Nephron (organoid): ENCODE data around the gene PROSER3.

Experiments used
- H3K27ac Mint-ChIP-seq, 3 experiments: 2 replicates each; pipeline ENCODE4 v1.8.0; 2020; ENCODE audit warnings: mixed read lengths in 3 of 3, mild to moderate bottlenecking in 2 of 3, moderate library complexity in 1 of 3
- H3K27me3 Mint-ChIP-seq: 2 replicates; pipeline ENCODE4 v1.8.0; 2021; ENCODE audit warnings: low read depth, mild to moderate bottlenecking, moderate library complexity, mixed read lengths
- H3K36me3 Mint-ChIP-seq: 2 replicates; pipeline ENCODE4 v1.8.0; 2020; ENCODE audit warnings: low read depth, mixed read lengths
- H3K4me1 Mint-ChIP-seq: 2 replicates; pipeline ENCODE4 v1.8.0; 2020; ENCODE audit warnings: mixed read lengths
- H3K4me3 Mint-ChIP-seq, 3 experiments: 2 replicates each; pipeline ENCODE4 v1.8.0; 2020; ENCODE audit warnings: mild to moderate bottlenecking in 3 of 3, mixed read lengths in 3 of 3, moderate library complexity in 2 of 3
- H3K9me3 Mint-ChIP-seq: 2 replicates; pipeline ENCODE4 v1.8.0; 2020; ENCODE audit warnings: mixed read lengths
- TF ChIP-seq, protein P1 (sequence below), 3 experiments: fragments of 200-600 bp; sonication (generic); IDR thresholded peaks; one replicate each; pipeline ENCODE4 v1.5.0; 2021; ENCODE audit warnings: antibody characterized with exemption in 3 of 3; ENCODE audit not compliant: unreplicated experiment in 3 of 3

Gene PROSER3

DNA sequence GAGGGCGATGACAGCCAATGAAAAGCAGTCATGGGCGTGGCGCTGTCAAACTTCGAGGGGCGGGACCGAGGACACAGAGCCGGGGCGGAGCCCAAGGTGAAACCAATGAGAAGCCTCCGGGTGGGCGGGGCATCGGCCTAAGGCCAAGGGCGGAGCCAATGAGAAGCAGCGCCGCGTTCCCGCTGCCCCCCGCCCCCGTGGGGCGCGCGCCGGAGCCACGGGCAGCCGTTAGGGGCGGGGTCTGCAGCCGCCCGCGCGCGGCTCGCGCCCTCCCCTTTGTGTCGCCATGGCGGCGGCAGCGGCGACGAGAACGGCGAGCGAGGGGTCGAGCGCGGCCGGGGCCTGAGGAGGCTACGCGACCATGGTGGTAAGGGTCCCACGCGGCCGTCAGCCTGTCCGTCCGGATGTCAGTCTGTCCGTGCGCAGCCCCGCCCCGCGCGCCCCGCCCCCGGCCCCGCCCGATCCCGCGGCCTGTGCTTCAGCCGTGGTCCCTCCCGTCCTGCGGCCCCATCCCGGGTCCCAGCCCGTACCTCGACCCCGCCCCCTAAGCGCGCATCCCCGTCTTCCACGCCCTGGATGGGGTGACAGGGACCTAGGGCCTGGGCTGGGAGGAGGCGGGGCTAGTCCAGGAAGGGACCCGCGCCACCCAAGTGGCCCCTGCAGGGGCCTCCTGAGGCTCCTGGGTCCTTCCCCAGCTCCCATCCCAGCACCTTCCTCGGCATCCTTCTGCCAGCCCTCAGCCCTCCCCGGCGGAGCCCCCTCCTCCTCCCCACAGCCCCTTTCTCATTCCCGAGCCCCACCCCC lies 17.5 kb downstream of the PROSER3 start, which contains the start of gene ARHGAP33:
ARHGAP33 (plus strand) TSS at position 267 of the 804 bp plus-strand sequence; CDS start at position 362, 95 bp downstream.
- H3K36me3 Mint-ChIP-seq = peaks cover 12% of the 10 kb centered on the region
- TF ChIP-seq, protein P1, sequence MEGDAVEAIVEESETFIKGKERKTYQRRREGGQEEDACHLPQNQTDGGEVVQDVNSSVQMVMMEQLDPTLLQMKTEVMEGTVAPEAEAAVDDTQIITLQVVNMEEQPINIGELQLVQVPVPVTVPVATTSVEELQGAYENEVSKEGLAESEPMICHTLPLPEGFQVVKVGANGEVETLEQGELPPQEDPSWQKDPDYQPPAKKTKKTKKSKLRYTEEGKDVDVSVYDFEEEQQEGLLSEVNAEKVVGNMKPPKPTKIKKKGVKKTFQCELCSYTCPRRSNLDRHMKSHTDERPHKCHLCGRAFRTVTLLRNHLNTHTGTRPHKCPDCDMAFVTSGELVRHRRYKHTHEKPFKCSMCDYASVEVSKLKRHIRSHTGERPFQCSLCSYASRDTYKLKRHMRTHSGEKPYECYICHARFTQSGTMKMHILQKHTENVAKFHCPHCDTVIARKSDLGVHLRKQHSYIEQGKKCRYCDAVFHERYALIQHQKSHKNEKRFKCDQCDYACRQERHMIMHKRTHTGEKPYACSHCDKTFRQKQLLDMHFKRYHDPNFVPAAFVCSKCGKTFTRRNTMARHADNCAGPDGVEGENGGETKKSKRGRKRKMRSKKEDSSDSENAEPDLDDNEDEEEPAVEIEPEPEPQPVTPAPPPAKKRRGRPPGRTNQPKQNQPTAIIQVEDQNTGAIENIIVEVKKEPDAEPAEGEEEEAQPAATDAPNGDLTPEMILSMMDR (IDR thresholded peaks at IDR 0.05; ENCODE audit: unreplicated experiment in 3 of 3) = no peak
- H3K9me3 Mint-ChIP-seq = no peaks in the 10 kb centered on the region
- H3K27me3 Mint-ChIP-seq = no peaks in the 10 kb centered on the region
- peak within 1 kb of the TSS; percentile 43 to 62 (median 48) for H3K27ac Mint-ChIP-seq
- H3K4me3 Mint-ChIP-seq = peak within 1 kb of the TSS; percentile 89 to 94 (median 92)
- peaks cover 27% of the 10 kb centered on the region for H3K4me1 Mint-ChIP-seq

DNA sequence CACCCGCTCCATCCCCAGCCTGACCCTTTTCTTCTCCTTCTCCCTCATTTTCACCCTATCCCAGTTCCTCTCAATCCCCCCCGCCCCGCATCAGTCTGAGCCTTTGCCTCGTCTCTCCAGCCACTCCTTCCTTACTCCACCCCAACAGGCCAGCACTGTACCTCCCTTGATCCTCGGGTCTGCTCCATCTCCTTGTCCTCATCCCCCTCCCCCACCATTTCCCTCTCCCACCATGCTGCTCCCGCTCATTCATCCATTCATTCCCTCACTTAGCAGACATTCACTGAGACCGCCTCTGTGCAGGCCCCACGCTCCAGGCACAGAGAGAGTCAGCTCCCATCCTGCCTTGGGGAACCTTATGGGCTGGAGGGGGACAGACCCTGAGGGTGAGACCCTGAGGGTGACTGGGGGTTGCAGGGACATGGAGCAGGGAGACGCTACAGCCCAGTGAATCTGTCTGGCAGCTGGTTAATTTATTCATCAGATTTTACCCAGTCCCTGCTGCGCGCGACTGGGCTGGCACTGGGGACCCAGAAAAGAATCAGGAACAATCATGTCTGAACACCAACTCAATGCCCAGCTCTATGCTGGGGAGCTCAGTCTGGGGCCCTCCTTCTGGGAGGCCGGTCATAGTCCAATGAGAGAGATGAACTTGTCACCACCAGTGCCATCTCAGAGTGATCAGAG lies 18.3 kb downstream of the PROSER3 start:
- no peaks in the 10 kb centered on the region for H3K27me3 Mint-ChIP-seq
- H3K4me1 Mint-ChIP-seq = peaks cover 27% of the 10 kb centered on the region
- H3K4me3 Mint-ChIP-seq = peak overlapping the region; percentile 78 to 90 (median 89)
- H3K27ac Mint-ChIP-seq = peak overlapping the region; percentile 43 to 62 (median 48)
- peaks cover 13% of the 10 kb centered on the region for H3K36me3 Mint-ChIP-seq
- no peaks in the 10 kb centered on the region for H3K9me3 Mint-ChIP-seq
- TF ChIP-seq, protein P1 (IDR thresholded peaks at IDR 0.05; ENCODE audit: unreplicated experiment in 3 of 3) = no peak

DNA sequence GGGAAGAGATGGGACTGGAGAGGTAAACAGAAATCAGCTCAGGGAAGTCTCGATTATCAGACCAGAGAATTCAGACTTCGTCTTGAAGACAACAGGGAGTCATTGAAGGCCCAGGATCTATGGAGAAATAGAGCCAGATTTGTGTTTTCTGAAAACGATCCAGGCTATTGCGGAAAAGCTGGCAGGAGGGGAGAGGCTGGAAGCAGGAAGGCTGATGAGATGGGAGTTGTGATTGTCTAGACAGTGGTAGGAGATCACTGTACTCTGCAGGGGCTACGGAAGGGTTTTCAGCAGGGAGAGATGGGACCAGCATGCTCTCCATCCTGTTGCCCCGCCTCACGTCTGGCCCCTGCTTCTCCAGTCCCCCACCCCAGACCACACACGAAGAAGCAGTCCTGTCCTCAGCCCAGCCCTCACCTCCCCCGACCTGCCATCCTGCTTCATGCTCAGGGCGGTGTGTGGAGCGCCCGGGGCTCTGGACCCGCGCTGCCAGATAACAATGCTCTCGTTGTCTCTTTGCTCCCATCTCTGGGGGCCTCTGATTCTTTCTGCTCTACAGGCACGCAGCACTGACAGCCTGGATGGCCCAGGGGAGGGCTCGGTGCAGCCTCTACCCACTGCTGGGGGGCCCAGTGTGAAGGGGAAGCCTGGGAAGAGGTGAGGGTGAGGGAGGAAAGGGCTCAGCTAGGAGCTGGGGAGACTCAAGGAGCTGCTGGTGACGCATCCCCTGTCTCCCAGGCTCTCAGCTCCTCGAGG lies 19.3 kb downstream of the PROSER3 start:
- TF ChIP-seq, protein P1 (IDR thresholded peaks at IDR 0.05; ENCODE audit: unreplicated experiment in 3 of 3) = no peak
- Mint-ChIP-seq H3K4me1 (peaks cover 27% of the 10 kb centered on the region), H3K4me3 (peak overlapping the region; percentile 78 to 90 (median 89)), H3K9me3 (no peaks in the 10 kb centered on the region), H3K27me3 (no peaks in the 10 kb centered on the region), H3K27ac (peak overlapping the region; percentile 20 to 48 (median 28)), H3K36me3 (peaks cover 19% of the 10 kb centered on the region)

DNA sequence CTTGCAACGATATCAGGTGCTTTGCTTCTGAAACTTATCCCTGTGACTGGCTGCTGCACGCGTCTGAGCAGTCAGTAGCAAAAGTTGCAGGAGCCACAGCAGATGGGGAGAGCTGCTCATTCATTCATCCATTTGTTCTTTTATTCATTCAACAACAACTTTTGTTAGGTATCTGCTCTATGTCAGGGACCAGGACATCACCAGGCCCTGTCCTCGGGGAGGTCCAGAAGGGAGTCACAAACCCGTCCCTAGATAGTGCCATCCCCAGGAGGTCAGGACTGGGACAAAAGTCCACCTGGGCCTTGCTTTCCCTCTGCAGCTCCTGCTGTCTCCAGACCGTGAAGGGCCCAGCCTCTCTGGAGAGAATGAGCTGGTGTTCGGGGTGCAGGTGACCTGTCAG lies 20.0 kb downstream of the PROSER3 start:
- Mint-ChIP-seq H3K36me3 (peaks cover 24% of the 10 kb centered on the region), H3K27ac (peak overlapping the region in 1 of 3 experiments; percentile 48), H3K4me1 (peaks cover 27% of the 10 kb centered on the region), H3K9me3 (no peaks in the 10 kb centered on the region), H3K27me3 (peaks cover 2% of the 10 kb centered on the region), H3K4me3 (peak overlapping the region; percentile 78 to 90 (median 89))
- TF ChIP-seq, protein P1 (IDR thresholded peaks at IDR 0.05; ENCODE audit: unreplicated experiment in 3 of 3) = no peak

DNA sequence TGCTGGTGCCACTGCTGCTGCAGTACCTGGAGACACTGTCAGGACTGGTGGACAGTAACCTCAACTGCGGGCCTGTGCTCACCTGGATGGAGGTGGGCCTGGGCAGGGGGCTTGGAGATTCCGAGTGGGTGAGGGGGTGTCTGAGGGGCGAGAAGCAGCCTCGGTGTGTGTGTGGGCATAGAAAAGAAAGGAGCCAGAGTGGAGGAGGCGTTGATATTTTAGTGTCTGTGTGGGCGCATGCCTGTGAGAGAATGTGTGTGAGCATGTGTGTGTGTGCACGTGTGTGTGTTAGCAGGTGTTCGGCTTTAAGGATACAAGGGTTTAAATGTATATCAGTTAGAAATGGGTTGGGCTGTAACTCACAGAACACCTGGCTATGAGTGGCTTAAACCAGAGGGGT lies 21.1 kb downstream of the PROSER3 start:
- H3K4me1 Mint-ChIP-seq = peaks cover 27% of the 10 kb centered on the region
- H3K9me3 Mint-ChIP-seq = no peaks in the 10 kb centered on the region
- H3K36me3 Mint-ChIP-seq = peaks cover 30% of the 10 kb centered on the region
- no peak overlapping the region for H3K27ac Mint-ChIP-seq
- peaks cover 6% of the 10 kb centered on the region for H3K27me3 Mint-ChIP-seq
- TF ChIP-seq, protein P1 (IDR thresholded peaks at IDR 0.05; ENCODE audit: unreplicated experiment in 3 of 3) = no peak
- peak overlapping the region in 2 of 3 experiments; percentile 1 to 26 for H3K4me3 Mint-ChIP-seq
